Suprapubic skin (tissue), 4 donors: ENCODE results near the gene RPL4.

Experiments used
- EP300 ChIP-seq: sonication (generic); formaldehyde crosslinking; IDR thresholded peaks from one replicate; pipeline ENCODE4 v1.6.1; 2017; ENCODE audit warnings: antibody characterized with exemption
- POLR2A ChIP-seq, 2 donors: fragments of 450-650 bp; IDR thresholded peaks; one replicate each; pipeline ENCODE4 v1.6.1; 2017; ENCODE audit warnings: antibody characterized with exemption in 2 of 2, mild to moderate bottlenecking in 2 of 2, moderate library complexity in 2 of 2
- POLR2AphosphoS5 ChIP-seq, 3 donors: sonication (generic); formaldehyde crosslinking; IDR thresholded peaks; one replicate each; pipeline ENCODE4 v1.6.1; 2017; ENCODE audit warnings: antibody characterized with exemption in 3 of 3
- TF ChIP-seq, protein P1 (sequence below), 2 donors: fragments of 200-600 bp in 1 of 2; fragments of 450-650 bp in 1 of 2; sonication (generic) in 1 of 2; IDR thresholded peaks; one replicate each; pipeline ENCODE4 v1.5.1; 2016 to 2019; ENCODE audit warnings: antibody characterized with exemption in 2 of 2, mild to moderate bottlenecking in 1 of 2, moderate library complexity in 1 of 2

DNA sequence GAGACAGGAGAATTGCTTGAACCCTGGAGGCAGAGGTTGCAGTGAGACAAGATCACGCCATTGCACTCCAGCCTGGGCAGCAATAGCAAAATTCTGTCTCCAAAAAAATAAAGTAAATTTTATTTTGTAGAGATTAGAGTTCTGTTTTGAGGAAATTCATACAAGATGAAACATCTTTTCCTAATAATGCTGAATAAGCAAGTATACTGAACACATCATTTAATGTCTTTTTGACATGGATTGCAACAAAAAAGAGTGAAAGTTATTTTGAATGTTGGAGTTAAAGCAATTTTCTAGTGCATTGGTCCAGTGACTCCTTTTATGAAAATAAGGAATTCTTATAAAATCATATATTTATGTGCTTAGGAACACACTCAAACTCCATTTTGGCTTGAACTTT, 40.6 kb upstream of the RPL4 start:
- TF ChIP-seq POLR2A (IDR thresholded peaks at IDR 0.05) (no peak), POLR2AphosphoS5 (IDR thresholded peaks at IDR 0.05) (no peak), EP300 (no peak)
- TF ChIP-seq, protein P1, sequence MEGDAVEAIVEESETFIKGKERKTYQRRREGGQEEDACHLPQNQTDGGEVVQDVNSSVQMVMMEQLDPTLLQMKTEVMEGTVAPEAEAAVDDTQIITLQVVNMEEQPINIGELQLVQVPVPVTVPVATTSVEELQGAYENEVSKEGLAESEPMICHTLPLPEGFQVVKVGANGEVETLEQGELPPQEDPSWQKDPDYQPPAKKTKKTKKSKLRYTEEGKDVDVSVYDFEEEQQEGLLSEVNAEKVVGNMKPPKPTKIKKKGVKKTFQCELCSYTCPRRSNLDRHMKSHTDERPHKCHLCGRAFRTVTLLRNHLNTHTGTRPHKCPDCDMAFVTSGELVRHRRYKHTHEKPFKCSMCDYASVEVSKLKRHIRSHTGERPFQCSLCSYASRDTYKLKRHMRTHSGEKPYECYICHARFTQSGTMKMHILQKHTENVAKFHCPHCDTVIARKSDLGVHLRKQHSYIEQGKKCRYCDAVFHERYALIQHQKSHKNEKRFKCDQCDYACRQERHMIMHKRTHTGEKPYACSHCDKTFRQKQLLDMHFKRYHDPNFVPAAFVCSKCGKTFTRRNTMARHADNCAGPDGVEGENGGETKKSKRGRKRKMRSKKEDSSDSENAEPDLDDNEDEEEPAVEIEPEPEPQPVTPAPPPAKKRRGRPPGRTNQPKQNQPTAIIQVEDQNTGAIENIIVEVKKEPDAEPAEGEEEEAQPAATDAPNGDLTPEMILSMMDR (IDR thresholded peaks at IDR 0.05), result no peak
